Limb (tissue), 2 donors: ENCODE data around the gene KAZN.
"Not testable (repeated sequence)": the region's sequence is repeated elsewhere in the genome, so short reads cannot be mapped to it uniquely, and the experiment has no call there.

Experiments
- DNase-seq, 2 donors: peaks; one replicate each; pipeline ENCODE4 v3.0.0-alpha.2; 2016; ENCODE audit errors: extremely low spot score in 2 of 2

KAZN gene

GRCh38 chr1:14598498-14599182, at the start of gene KAZN:
Gene KAZN, plus strand, starts transcription at chr1:14598685.
- DNase-seq, result peak; percentile 56 to 85

- DNase-seq, result no peak
Measured at GRCh38 chr1:14549897-14550620, 48.4 kb upstream of the KAZN start.

GRCh38 chr1:14551386-14551785, 47.1 kb upstream of the KAZN start:
- DNase-seq, result no peak

GRCh38 chr1:14552246-14552965, 46.1 kb upstream of the KAZN start:
- peak in 1 of 2 donors; percentile 57 for DNase-seq

GRCh38 chr1:14553711-14554110, 44.8 kb upstream of the KAZN start:
- no peak for DNase-seq

- DNase-seq, result no peak
Measured at GRCh38 chr1:14555091-14555490, 43.4 kb upstream of the KAZN start.

GRCh38 chr1:14561014-14561693, 37.3 kb upstream of the KAZN start:
- DNase-seq, result no peak

- DNase-seq, result no peak
Measured at GRCh38 chr1:14565090-14565489, 33.4 kb upstream of the KAZN start.

- no peak for DNase-seq
Measured at GRCh38 chr1:14567056-14567455, 31.4 kb upstream of the KAZN start.

- DNase-seq, result no peak
Measured at GRCh38 chr1:14567903-14568302, 30.6 kb upstream of the KAZN start.

- no peak for DNase-seq
Measured at GRCh38 chr1:14568716-14569355, 29.6 kb upstream of the KAZN start.

- DNase-seq, result no peak
Measured at GRCh38 chr1:14570514-14570913, 28.0 kb upstream of the KAZN start.

- no peak for DNase-seq
Measured at GRCh38 chr1:14571810-14572767, 26.4 kb upstream of the KAZN start.

- no peak for DNase-seq
Measured at GRCh38 chr1:14572861-14573260, 25.6 kb upstream of the KAZN start.

- DNase-seq, result no peak
Measured at GRCh38 chr1:14576155-14576554, 22.3 kb upstream of the KAZN start.

- DNase-seq, result no peak
Measured at GRCh38 chr1:14577261-14577660, 21.2 kb upstream of the KAZN start.

- DNase-seq, result no peak
Measured at GRCh38 chr1:14578156-14578555, 20.3 kb upstream of the KAZN start.

- DNase-seq, result not testable (repeated sequence)
Measured at GRCh38 chr1:14580295-14580694, 18.2 kb upstream of the KAZN start.

- DNase-seq, result no peak
Measured at GRCh38 chr1:14580986-14581385, 17.5 kb upstream of the KAZN start.

GRCh38 chr1:14583788-14584187, 14.7 kb upstream of the KAZN start:
- no peak for DNase-seq
